ENCODE measurements around the gene GNAT2.

DNA sequence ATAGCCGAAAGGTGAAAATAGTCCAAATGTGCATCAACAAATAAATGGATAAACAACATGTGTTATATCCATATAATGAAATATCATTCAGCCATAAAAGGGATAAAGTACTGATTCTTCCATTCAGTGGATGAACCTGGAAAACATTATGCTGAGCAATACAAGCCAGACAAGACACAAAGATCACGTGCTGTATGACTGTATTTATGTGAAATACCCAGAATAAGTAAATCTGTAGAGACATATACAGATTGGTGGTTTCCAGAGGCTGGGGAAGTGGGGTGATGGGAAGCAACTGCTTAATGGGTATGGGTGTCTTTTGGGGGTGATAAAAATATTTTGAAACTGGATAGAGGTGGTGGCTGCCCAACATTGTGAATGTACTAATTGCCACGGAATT is 23.2 kb upstream of the GNAT2 start:
- TF ChIP-seq TAF1 (IDR thresholded peaks at IDR 0.05; ENCODE audit: low read depth, low read length) (no peak), POLR2AphosphoS5 (IDR thresholded peaks at IDR 0.05; ENCODE audit: low read depth, low read length) (no peak), POLR2A (IDR thresholded peaks at IDR 0.05; ENCODE audit: low read depth, low read length) (no peak), SPI1 (IDR thresholded peaks at IDR 0.05; ENCODE audit: low read depth, low read length) (no peak), POU2F2 (IDR thresholded peaks at IDR 0.05; ENCODE audit: low read depth, low read length) (no peak), PAX5 (IDR thresholded peaks at IDR 0.05; ENCODE audit: insufficient read depth, low read length, severe bottlenecking) (no peak)
